Measurements from ENCODE around the gene INSYN2B. TPM values are rescaled to one million over a fixed set of nuclear protein-coding genes. Genes with fewer than 3 reads are reported as not detected.

Gene INSYN2B
- total RNA-seq, 1 experiment from 2014 or later = 1.5 TPM

GRCh38 chr5:169895926-169896325, 84.4 kb downstream of the INSYN2B start:
- DNase-seq (no peak), ATAC-seq (no peak)
- POLR2A ChIA-PET (ENCODE audit: unreplicated experiment) = no interaction called here
- Histone ChIP-seq H3K9me2 (replicated peaks; ENCODE audit: low read length) (no peaks in the 10 kb centered on the region), H3K9me3 (ENCODE audit: low read length) (no peaks in the 10 kb centered on the region), H3K27me3 (ENCODE audit: low read length) (no peaks in the 10 kb centered on the region), H3K4me2 (ENCODE audit: low read length) (no peak overlapping the region), H3K9ac (ENCODE audit: low read length) (no peak overlapping the region), H3K27ac (ENCODE audit: low read length) (no peak overlapping the region), H3K4me3 (ENCODE audit: low read length) (no peak overlapping the region), H4K20me1 (ENCODE audit: low read length) (no peaks in the 10 kb centered on the region), H3K79me2 (ENCODE audit: low read length) (no peaks in the 10 kb centered on the region), H3K4me1 (ENCODE audit: insufficient read depth, low read length) (no peaks in the 10 kb centered on the region), H3F3A (ENCODE audit: low read length, unreplicated experiment) (no peaks in the 10 kb centered on the region), H3K36me3 (ENCODE audit: low read depth, low read length) (no peaks in the 10 kb centered on the region), H2AFZ (ENCODE audit: low read length) (no peak overlapping the region)
- CTCF ChIA-PET = no interaction called here
- TF ChIP-seq EZH2phosphoT487 (IDR thresholded peaks at IDR 0.05; ENCODE audit: borderline replicate concordance, low read length) (no peak), EZH2 (IDR thresholded peaks at IDR 0.05; ENCODE audit: low read length, unreplicated experiment) (no peak), CTCF (conservative IDR thresholded peaks at IDR 0.05; ENCODE audit: low read depth, low read length) (no peak)
- intact Hi-C loops (cut with micrococcal nuclease) = no loop called here
- no TSS peak for BruUV-seq (replicated peaks)

GRCh38 chr5:169893571-169893970, 86.7 kb downstream of the INSYN2B start:
- H3K27me3 ChIP-seq (ENCODE audit: low read length) = no peaks in the 10 kb centered on the region
- no peaks in the 10 kb centered on the region for H3K4me1 ChIP-seq (ENCODE audit: insufficient read depth, low read length)
- CTCF ChIA-PET = no interaction called here
- no peaks in the 10 kb centered on the region for H3K9me3 ChIP-seq (ENCODE audit: low read length)
- no peaks in the 10 kb centered on the region for H3K36me3 ChIP-seq (ENCODE audit: low read depth, low read length)
- no peak overlapping the region for H3K4me3 ChIP-seq (ENCODE audit: low read length)
- ATAC-seq (no peak), DNase-seq (no peak)
- no peaks in the 10 kb centered on the region for H4K20me1 ChIP-seq (ENCODE audit: low read length)
- H2AFZ ChIP-seq (ENCODE audit: low read length) = no peak overlapping the region
- no peaks in the 10 kb centered on the region for H3F3A ChIP-seq (ENCODE audit: low read length, unreplicated experiment)
- no TSS peak for BruUV-seq (replicated peaks)
- H3K9me2 ChIP-seq (replicated peaks; ENCODE audit: low read length) = no peaks in the 10 kb centered on the region
- POLR2A ChIA-PET (ENCODE audit: unreplicated experiment) = no interaction called here
- intact Hi-C loops (cut with micrococcal nuclease) = no loop called here
- H3K27ac ChIP-seq (ENCODE audit: low read length) = no peak overlapping the region
- H3K9ac ChIP-seq (ENCODE audit: low read length) = no peak overlapping the region
- H3K4me2 ChIP-seq (ENCODE audit: low read length) = no peak overlapping the region
- H3K79me2 ChIP-seq (ENCODE audit: low read length) = no peaks in the 10 kb centered on the region
- TF ChIP-seq CTCF (conservative IDR thresholded peaks at IDR 0.05; ENCODE audit: low read depth, low read length) (no peak), EZH2 (IDR thresholded peaks at IDR 0.05; ENCODE audit: low read length, unreplicated experiment) (no peak), EZH2phosphoT487 (IDR thresholded peaks at IDR 0.05; ENCODE audit: borderline replicate concordance, low read length) (no peak)

DNA sequence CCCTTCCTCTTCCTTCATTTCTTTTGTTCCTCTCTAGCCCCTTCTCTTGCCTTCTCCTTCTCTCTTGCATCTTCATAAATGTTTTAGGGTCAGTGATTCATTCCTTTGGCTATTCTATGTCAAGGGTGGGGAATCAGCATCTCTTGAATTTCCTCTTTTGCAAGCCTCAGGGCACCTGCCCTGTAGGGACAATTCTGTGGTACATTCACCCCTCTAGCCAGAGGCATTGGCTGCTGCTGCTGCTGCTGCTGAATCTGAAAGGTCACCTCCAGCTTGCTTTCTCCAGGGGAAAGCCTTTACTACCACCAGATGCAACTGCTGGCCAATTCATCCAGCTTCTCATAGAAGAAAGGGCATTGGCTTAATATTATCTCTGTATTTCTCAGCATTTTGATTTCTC, 87.3 kb downstream of the INSYN2B start:
- Histone ChIP-seq H3K79me2 (ENCODE audit: low read length) (no peaks in the 10 kb centered on the region), H4K20me1 (ENCODE audit: low read length) (no peaks in the 10 kb centered on the region), H3F3A (ENCODE audit: low read length, unreplicated experiment) (no peaks in the 10 kb centered on the region), H2AFZ (ENCODE audit: low read length) (no peak overlapping the region), H3K4me1 (ENCODE audit: insufficient read depth, low read length) (no peaks in the 10 kb centered on the region), H3K4me2 (ENCODE audit: low read length) (no peak overlapping the region), H3K9me2 (replicated peaks; ENCODE audit: low read length) (no peaks in the 10 kb centered on the region), H3K4me3 (ENCODE audit: low read length) (no peak overlapping the region), H3K9ac (ENCODE audit: low read length) (no peak overlapping the region), H3K27me3 (ENCODE audit: low read length) (no peaks in the 10 kb centered on the region), H3K27ac (ENCODE audit: low read length) (no peak overlapping the region), H3K9me3 (ENCODE audit: low read length) (no peaks in the 10 kb centered on the region), H3K36me3 (ENCODE audit: low read depth, low read length) (no peaks in the 10 kb centered on the region)
- DNase-seq = peak; percentile 14
- ChIA-PET POLR2A (ENCODE audit: unreplicated experiment) (no interaction called here), CTCF (interaction anchor here (0.6 kb wide), 1 partner anchor 150 kb away, joined by 3 read pairs; no protein-coding TSS in a partner anchor)
- ATAC-seq = peak; percentile 27; the same call in 1 of the 2 replicates
- TF ChIP-seq EZH2 (IDR thresholded peaks at IDR 0.05; ENCODE audit: low read length, unreplicated experiment) (no peak), EZH2phosphoT487 (IDR thresholded peaks at IDR 0.05; ENCODE audit: borderline replicate concordance, low read length) (no peak), CTCF (conservative IDR thresholded peaks at IDR 0.05; ENCODE audit: low read depth, low read length) (no peak)
- intact Hi-C loops (cut with micrococcal nuclease) = no loop called here
- no TSS peak for BruUV-seq (replicated peaks)
